H1 (cell line): ENCODE results near the gene CLDN6. TPM values are rescaled to one million over a fixed set of nuclear protein-coding genes. Genes with fewer than 3 reads are reported as not detected.

Experiments
- CTCF ChIA-PET: fragments of 300-600 bp; sonication (Branson Sonifier 250); formaldehyde crosslinking; loops from one replicate; lab custom pipeline; 2021; ENCODE audit not compliant: partially characterized antibody; lab: Charles Lee
- POLR2A ChIA-PET: fragments of 300-600 bp; sonication (Branson Sonifier 250); formaldehyde crosslinking; loops from one replicate; lab custom pipeline; 2021; ENCODE audit warnings: inconsistent platforms; ENCODE audit not compliant: partially characterized antibody; lab: Charles Lee
- DNase-seq, 2 experiments: peaks; one replicate each; pipeline versions ENCODE4 v3.0.0 to v3.0.0-alpha.2; 2010 to 2022; ENCODE audit warnings: low spot score in 2 of 2, low read depth in 1 of 2, mixed read lengths in 1 of 2
- FAIRE-seq: peaks from 2 replicates; lab custom pipeline; 2011; peaks lifted over from hg19 to GRCh38; lab: Jason Lieb, UNC
- H2AFZ ChIP-seq: 2 replicates; pipeline ENCODE4 v1.8.1; 2012; ENCODE audit warnings: low read length, inconsistent platforms
- H2AK5ac ChIP-seq: 2 replicates; pipeline ENCODE4 v1.6.1; 2013; ENCODE audit warnings: low read depth, low read length
- H2BK120ac ChIP-seq: replicated peaks from 2 replicates; pipeline ENCODE3; 2013; ENCODE audit warnings: low read depth, low read length, inconsistent platforms
- H2BK12ac ChIP-seq: 2 replicates; pipeline ENCODE4 v1.6.1; 2013; ENCODE audit warnings: low read depth, low read length
- H2BK15ac ChIP-seq: 2 replicates; pipeline ENCODE4 v1.6.1; 2013; ENCODE audit warnings: low read length
- H2BK20ac ChIP-seq: 2 replicates; pipeline ENCODE4 v1.6.1; 2013; ENCODE audit warnings: low read length
- H2BK5ac ChIP-seq: 2 replicates; pipeline ENCODE4 v1.6.1; 2013; ENCODE audit warnings: low read depth, low read length
- H3K14ac ChIP-seq: 2 replicates; pipeline ENCODE4 v1.6.1; 2013; ENCODE audit warnings: inconsistent platforms; ENCODE audit not compliant: insufficient read length
- H3K18ac ChIP-seq: 2 replicates; pipeline ENCODE4 v1.6.1; 2013; ENCODE audit warnings: low read length; ENCODE audit errors: extremely low read depth
- H3K23ac ChIP-seq: 2 replicates; pipeline ENCODE4 v1.6.1; 2013; ENCODE audit warnings: inconsistent platforms; ENCODE audit not compliant: insufficient read length
- H3K23me2 ChIP-seq: 2 replicates; pipeline ENCODE4 v1.6.1; 2013; ENCODE audit warnings: low read depth, low read length
- H3K27ac ChIP-seq: 2 replicates; pipeline ENCODE4 v1.6.1; 2011; ENCODE audit warnings: low read depth, low read length, inconsistent platforms
- H3K27me3 ChIP-seq, 4 experiments: replicated peaks in 1 of 4; 1 replicate in 1 of 4; 2 replicates in 3 of 4; pipeline versions ENCODE4 v1.6.1 to v1.8.1; 2011 to 2013; ENCODE audit warnings: low read length in 3 of 4, mild to moderate bottlenecking in 3 of 4, inconsistent platforms in 2 of 4, mixed read lengths in 2 of 4, moderate library complexity in 1 of 4; ENCODE audit not compliant: control insufficient read depth in 3 of 4, insufficient read depth in 3 of 4; ENCODE audit errors: extremely low read depth in 1 of 4
- H3K36me3 ChIP-seq, 4 experiments: 2 replicates each; pipeline versions ENCODE4 v1.6.1 to v1.8.1; 2011 to 2013; ENCODE audit warnings: mild to moderate bottlenecking in 4 of 4, low read length in 3 of 4, moderate library complexity in 2 of 4, control low read depth in 1 of 4, inconsistent platforms in 1 of 4; ENCODE audit not compliant: insufficient read depth in 4 of 4, control insufficient read depth in 2 of 4
- H3K4ac ChIP-seq: replicated peaks from 2 replicates; pipeline ENCODE3; 2013; ENCODE audit warnings: low read length, low read depth, mixed read lengths, inconsistent platforms; ENCODE audit not compliant: insufficient read length
- H3K4me1 ChIP-seq, 4 experiments: replicated peaks in 1 of 4; 1 replicate in 1 of 4; 2 replicates in 3 of 4; pipeline versions ENCODE4 v1.6.1 to v1.8.1; 2011 to 2013; ENCODE audit warnings: low read length in 3 of 4, inconsistent platforms in 2 of 4, mixed read lengths in 1 of 4; ENCODE audit not compliant: insufficient read depth in 4 of 4, control insufficient read depth in 3 of 4
- H3K4me2 ChIP-seq, 2 experiments: 2 replicates each; pipeline versions ENCODE4 v1.6.1 to v1.8.1; 2011 to 2013; ENCODE audit warnings: low read depth in 2 of 2, low read length in 2 of 2, control low read depth in 1 of 2, inconsistent platforms in 1 of 2, mild to moderate bottlenecking in 1 of 2; ENCODE audit not compliant: insufficient read depth in 1 of 2
- H3K4me3 ChIP-seq, 4 experiments: fragments of 200-600, 300-600 bp in 1 of 4; sonication (generic), shearing (Covaris generic), sonication (Bioruptor Twin) in 1 of 4; 2 replicates each; pipeline versions ENCODE4 v1.5.1 to v1.8.1; 2011 to 2016; ENCODE audit warnings: low read length in 4 of 4, low read depth in 3 of 4, control low read depth in 2 of 4, inconsistent platforms in 2 of 4, mild to moderate bottlenecking in 2 of 4, mixed read lengths in 1 of 4, moderate library complexity in 1 of 4; ENCODE audit not compliant: insufficient read depth in 2 of 4; ENCODE audit errors: extremely low read depth in 1 of 4
- H3K56ac ChIP-seq: replicated peaks from 2 replicates; pipeline ENCODE3; 2013; ENCODE audit warnings: low read depth, mild to moderate bottlenecking, mixed read lengths, low read length, inconsistent platforms; ENCODE audit not compliant: insufficient read length
- H3K79me1 ChIP-seq: 2 replicates; pipeline ENCODE4 v1.6.1; 2013; ENCODE audit warnings: low read depth, low read length, control low read depth
- H3K79me2 ChIP-seq, 2 experiments: 2 replicates each; pipeline versions ENCODE4 v1.6.1 to v1.8.1; 2012 to 2013; ENCODE audit warnings: low read length in 2 of 2, mild to moderate bottlenecking in 2 of 2, inconsistent platforms in 1 of 2; ENCODE audit not compliant: insufficient read depth in 2 of 2, control insufficient read depth in 1 of 2
- H3K9ac ChIP-seq, 4 experiments: replicated peaks in 1 of 4; 1 replicate in 1 of 4; 2 replicates in 3 of 4; pipeline versions ENCODE4 v1.6.1 to v1.8.1; 2011 to 2013; ENCODE audit warnings: low read depth in 3 of 4, low read length in 3 of 4, control low read depth in 2 of 4, mild to moderate bottlenecking in 2 of 4, moderate library complexity in 2 of 4, inconsistent platforms in 1 of 4; ENCODE audit errors: extremely low read depth in 1 of 4
- H3K9me3 ChIP-seq, 2 experiments: 2 replicates each; pipeline versions ENCODE4 v1.6.1 to v1.8.1; 2012 to 2013; ENCODE audit warnings: mild to moderate bottlenecking in 2 of 2, moderate library complexity in 2 of 2, control low read depth in 1 of 2, inconsistent platforms in 1 of 2, low read depth in 1 of 2, low read length in 1 of 2, mixed read lengths in 1 of 2; ENCODE audit not compliant: insufficient read depth in 2 of 2
- H4K20me1 ChIP-seq, 2 experiments: replicated peaks in 1 of 2; 2 replicates each; pipeline versions ENCODE3 to v1.8.1; 2011 to 2013; ENCODE audit warnings: inconsistent platforms in 2 of 2, low read length in 2 of 2, mild to moderate bottlenecking in 1 of 2; ENCODE audit not compliant: insufficient read depth in 2 of 2, control insufficient read depth in 1 of 2
- H4K5ac ChIP-seq: 2 replicates; pipeline ENCODE4 v1.6.1; 2013; ENCODE audit warnings: low read length, low read depth, mixed read lengths, inconsistent platforms; ENCODE audit not compliant: insufficient read length
- H4K8ac ChIP-seq: 2 replicates; pipeline ENCODE4 v1.8.0; 2013; ENCODE audit warnings: mild to moderate bottlenecking, moderate library complexity, low read length, inconsistent platforms; ENCODE audit not compliant: insufficient read depth; ENCODE audit errors: extremely low read depth
- H4K91ac ChIP-seq: replicated peaks from 2 replicates; pipeline ENCODE3; 2013; ENCODE audit warnings: low read length, mixed read lengths, inconsistent platforms; ENCODE audit not compliant: insufficient read length
- CBX5 ChIP-seq: fragments of 300-800, 300-1000 bp; sonication (generic); IDR thresholded peaks from 2 replicates; pipeline ENCODE4 v1.7.1; 2016; ENCODE audit warnings: antibody characterized with exemption, low read length, low read depth
- CHD2 ChIP-seq: IDR thresholded peaks from 2 replicates; pipeline ENCODE4 v1.6.1; 2012; ENCODE audit warnings: low read length, improper control_type of control experiment
- JUND ChIP-seq: IDR thresholded peaks from 2 replicates; pipeline ENCODE4 v1.6.1; 2011; ENCODE audit warnings: mild to moderate bottlenecking, improper control_type of control experiment, low read length
- KDM4A ChIP-seq: IDR thresholded peaks from one replicate; pipeline ENCODE4 v1.7.1; 2012; ENCODE audit warnings: low read depth, mild to moderate bottlenecking, moderate library complexity, low read length, inconsistent platforms; ENCODE audit not compliant: severe bottlenecking
- POU5F1 ChIP-seq: IDR thresholded peaks from 2 replicates; pipeline ENCODE4 v1.6.1; 2011; ENCODE audit warnings: low read depth, mild to moderate bottlenecking, low read length, moderate library complexity
- SP4 ChIP-seq: IDR thresholded peaks from 2 replicates; pipeline ENCODE4 v1.6.1; 2012; ENCODE audit warnings: low read length, inconsistent platforms
- YY1 ChIP-seq: IDR thresholded peaks from 2 replicates; pipeline ENCODE4 v1.6.1; 2011; ENCODE audit warnings: low read depth, mild to moderate bottlenecking, low read length
- WGBS, 2 experiments: shearing (Covaris generic) in 1 of 2; methylation state at CpG; one replicate each; pipeline versions ENCODE4 v1.1.6 to v1.1.7; 2013 to 2015; ENCODE audit warnings: low lambda C conversion rate in 2 of 2, mixed read lengths in 2 of 2, inconsistent platforms in 1 of 2, low coverage in 1 of 2, missing lambda C conversion rate in 1 of 2; ENCODE audit not compliant: insufficient replicate concordance in 2 of 2, insufficient coverage in 1 of 2, insufficient read length in 1 of 2; ENCODE audit errors: extremely low coverage in 1 of 2, missing lambda C conversion rate in 1 of 2; 5-methylcytosine and 5-hydroxymethylcytosine counted together
- polyA plus RNA-seq, 7 experiments: library from polyadenylated mRNA; depleted of rRNA in 3 of 7; stranded (reverse) in 5 of 7; unstranded in 2 of 7; fragments of >200 nt in 5 of 7; fragments of 200-250 nt in 2 of 7; gene quantifications; 1 replicate in 5 of 7; 2 replicates in 1 of 7; 4 replicates in 1 of 7; pipeline versions ENCODE4 v1.2.1 to v1.2.3, GENCODE V29; 2011 to 2013; ENCODE audit warnings: missing spikeins in 2 of 7, mixed read lengths in 2 of 7
- total RNA-seq: library from RNA; stranded (reverse); fragmentation: NEBNext Ultra II Directional; extraction: Animal tissue kit (Norgen Biotek cat#: 25700); gene quantifications from 2 replicates; pipeline ENCODE4 v1.2.1, GENCODE V29; 2021

CLDN6 gene
- total and polyA plus RNA-seq, 2 of the 8 experiments (the other 6 are each of a cell fraction or from before 2014, with no cell fraction given) = 747 to 1,115 TPM

DNA sequence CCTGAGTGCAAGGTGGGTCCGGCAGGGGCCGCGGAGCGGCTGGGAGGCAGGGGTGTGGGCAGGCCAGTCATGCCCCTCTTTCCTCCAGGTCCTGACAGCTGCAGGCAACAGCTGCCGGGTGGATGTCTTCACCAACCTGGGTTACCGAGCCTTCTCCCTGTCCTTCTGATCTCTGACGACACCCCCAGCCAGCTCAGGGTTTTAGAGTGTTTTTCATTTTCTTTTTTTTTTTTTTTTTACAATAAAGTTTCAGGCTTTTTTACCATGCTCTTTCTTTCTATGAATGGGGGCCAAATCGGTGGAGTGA is 9.5 kb upstream of the CLDN6 start:
- H3K4me1 ChIP-seq = peaks cover 0 to 19% (median 16%) of the 10 kb centered on the region in 4 experiments; a peak in 6 of 7 replicates
- no peak overlapping the region for H2AK5ac ChIP-seq
- DNase-seq (no peak), FAIRE-seq (no peak)
- H3K27ac ChIP-seq = no peak overlapping the region
- H3K79me2 ChIP-seq = no peaks in the 10 kb centered on the region
- H3K9me3 ChIP-seq = no peaks in the 10 kb centered on the region
- H4K5ac ChIP-seq = no peak overlapping the region
- H3K9ac ChIP-seq = no peak overlapping the region
- no peak overlapping the region for H2AFZ ChIP-seq
- no peak overlapping the region for H2BK5ac ChIP-seq
- peaks cover 10 to 34% of the 10 kb centered on the region in 2 experiments for H4K20me1 ChIP-seq
- no peak overlapping the region for H3K23ac ChIP-seq
- no peak overlapping the region for H3K4me3 ChIP-seq
- H3K18ac ChIP-seq = no peak overlapping the region
- H3K56ac ChIP-seq = no peak overlapping the region
- H2BK20ac ChIP-seq = no peak overlapping the region
- H2BK15ac ChIP-seq = no peak overlapping the region
- WGBS, 2 experiments = 93% methylated on average over 8 of the region's 8 CpGs; no CpG with 5 or more reads in 1 of the 2 experiments
- H3K4me2 ChIP-seq = peak overlapping the region in 1 of 2 experiments; percentile 6; a peak in 1 of 4 replicates
- no peaks in the 10 kb centered on the region for H3K27me3 ChIP-seq
- ChIA-PET CTCF (interaction anchor here (0.7 to 23.8 kb wide), 21 partner anchors 8 to 131 kb away, joined by 3 to 639 read pairs (median 4); partner anchors contain the start of genes CLDN6, CLDN9, HCFC1R1 and THOC6), POLR2A (interaction anchor here (1.0 to 35.7 kb wide), 14 partner anchors 2 to 107 kb away, joined by 3 to 1808 read pairs (median 8); partner anchors contain the start of genes BICDL2, CLDN6, CLDN9 and HCFC1R1)
- no peaks in the 10 kb centered on the region for H3K79me1 ChIP-seq
- no peak overlapping the region for H3K4ac ChIP-seq
- TF ChIP-seq YY1 (no peak), SP4 (no peak), CBX5 (no peak), CHD2 (no peak), POU5F1 (no peak), KDM4A (no peak), JUND (no peak)
- no peak overlapping the region for H2BK12ac ChIP-seq
- no peak overlapping the region for H2BK120ac ChIP-seq
- H4K91ac ChIP-seq = no peak overlapping the region
- H4K8ac ChIP-seq = no peak overlapping the region
- no peak overlapping the region for H3K14ac ChIP-seq
- peaks cover 12% of the 10 kb centered on the region; the same call in 1 of the 2 replicates for H3K23me2 ChIP-seq
- H3K36me3 ChIP-seq = peaks cover 0 to 21% (median 9%) of the 10 kb centered on the region in 4 experiments; a peak in 7 of 8 replicates
